GM08714 (cell line): ENCODE results near the gene DYRK1A.
A peak's percentile ranks its signal among the peaks of the same experiment; 100 is the strongest.

ENCODE experiments used
- H3K4me3 ChIP-seq: fragments of 200-500 bp; sonication (Bioruptor generic); 2 replicates; pipeline ENCODE4 v1.5.1; 2014; ENCODE audit warnings: mild to moderate bottlenecking, low read length, inconsistent platforms
- ZNF274 ChIP-seq: IDR thresholded peaks from 2 replicates; pipeline ENCODE4 v1.6.1; 2012; ENCODE audit warnings: mild to moderate bottlenecking, low read depth, low read length

Gene DYRK1A

DNA sequence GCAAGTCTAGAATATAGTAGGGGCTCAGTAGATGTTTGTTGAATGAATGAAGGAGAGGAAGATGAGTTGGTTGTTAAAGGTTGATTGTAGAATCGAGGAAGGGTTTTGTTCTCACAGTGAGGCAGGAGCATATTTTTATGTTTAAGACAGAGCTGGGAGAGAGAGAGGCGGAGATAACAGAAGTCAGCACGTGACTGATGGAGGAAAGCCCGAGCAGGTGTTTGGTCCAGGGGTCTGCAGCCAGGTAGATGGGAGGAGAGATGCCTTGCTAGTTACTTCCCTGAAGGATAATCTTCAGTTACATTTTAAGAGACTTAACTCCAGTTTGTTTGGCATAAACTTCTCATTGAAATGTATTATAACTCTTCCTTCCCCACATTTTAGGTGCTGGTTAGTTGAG, 86.8 kb downstream of the DYRK1A start:
- no peak overlapping the region for H3K4me3 ChIP-seq
- TF ChIP-seq ZNF274: no peak

DNA sequence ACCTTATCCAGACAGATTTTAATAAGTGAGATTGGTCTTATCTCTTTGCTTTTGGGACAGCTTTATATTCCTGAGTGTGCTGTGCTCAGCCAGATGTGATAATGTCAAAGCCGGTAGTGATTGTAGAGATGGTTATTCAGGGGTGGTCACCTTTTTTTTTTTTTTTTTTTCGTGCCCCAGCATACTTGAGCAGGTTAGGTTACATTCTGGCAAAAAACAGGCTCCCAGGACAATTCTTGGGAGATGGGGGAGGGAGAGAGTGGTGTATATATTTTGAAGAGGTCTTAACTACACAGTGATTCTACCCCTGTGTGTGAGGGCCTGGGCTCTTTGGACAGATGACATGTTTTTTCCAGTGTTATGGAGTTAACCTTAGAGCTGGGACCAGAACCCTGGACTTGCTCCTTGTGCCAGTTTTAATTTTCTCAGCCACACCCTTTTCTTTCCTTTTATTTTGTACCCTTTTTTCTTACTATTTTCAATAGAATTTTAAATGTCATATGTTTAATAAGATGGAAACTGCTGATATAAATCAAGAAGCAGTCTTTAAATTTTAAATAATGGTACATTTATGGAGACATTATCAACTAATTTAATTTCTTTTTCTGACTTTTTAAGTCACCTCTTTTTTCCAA, 88.4 kb downstream of the DYRK1A start:
- TF ChIP-seq ZNF274: no peak

DNA sequence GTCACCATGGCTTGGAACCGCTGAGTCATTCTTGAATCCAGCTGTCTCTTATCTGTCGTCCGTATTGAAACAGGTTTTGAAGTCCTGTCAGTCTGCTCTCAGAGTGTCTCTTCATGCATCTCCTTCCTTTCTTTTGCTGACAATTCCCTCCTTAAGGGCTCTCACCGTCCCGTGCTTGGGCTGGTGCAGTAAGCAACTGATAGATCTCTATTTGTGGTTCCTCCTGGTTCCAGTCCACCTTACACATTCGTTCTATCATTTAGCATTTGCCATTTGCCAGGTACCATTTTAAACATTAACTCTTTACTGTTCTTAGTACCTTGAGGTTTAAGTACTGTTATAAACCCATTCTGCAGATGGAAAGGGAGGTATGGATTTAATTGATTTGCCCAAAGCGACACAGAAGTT, 88.9 kb downstream of the DYRK1A start:
- no peak overlapping the region for H3K4me3 ChIP-seq
- no peak for TF ChIP-seq ZNF274

More for the DNA sequence above, 88.4 kb downstream of the DYRK1A start:
- no peak overlapping the region for H3K4me3 ChIP-seq

DNA sequence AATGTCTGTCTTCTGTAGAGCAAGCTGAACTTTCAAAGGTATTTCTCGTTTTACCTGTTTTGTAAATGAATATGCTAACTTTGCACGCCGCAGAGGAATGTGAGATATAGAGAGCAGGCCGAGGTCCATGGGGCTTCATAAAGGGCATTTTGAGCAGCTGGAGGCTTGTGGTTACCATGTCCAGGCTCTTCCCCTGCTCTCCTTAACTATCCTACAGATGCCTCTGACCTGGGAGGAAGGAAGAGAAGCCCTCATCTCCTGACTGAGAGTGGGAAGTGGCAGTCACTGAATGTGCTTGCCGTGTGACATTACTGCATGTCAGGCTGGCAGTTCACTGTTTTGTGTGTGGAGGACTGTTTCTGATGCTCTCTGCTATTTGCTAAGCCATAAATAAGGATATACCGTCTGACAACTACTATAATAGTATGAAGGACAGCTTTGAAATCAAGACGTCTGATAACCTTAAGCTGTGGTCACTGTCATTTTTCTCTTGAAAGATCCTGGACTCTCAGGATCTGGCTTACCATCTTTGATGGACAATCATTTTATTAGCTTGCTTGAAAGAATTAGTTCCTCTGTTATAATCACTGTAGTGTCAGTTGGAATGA, 92.2 kb downstream of the DYRK1A start:
- no peak for TF ChIP-seq ZNF274
- no peak overlapping the region for H3K4me3 ChIP-seq

DNA sequence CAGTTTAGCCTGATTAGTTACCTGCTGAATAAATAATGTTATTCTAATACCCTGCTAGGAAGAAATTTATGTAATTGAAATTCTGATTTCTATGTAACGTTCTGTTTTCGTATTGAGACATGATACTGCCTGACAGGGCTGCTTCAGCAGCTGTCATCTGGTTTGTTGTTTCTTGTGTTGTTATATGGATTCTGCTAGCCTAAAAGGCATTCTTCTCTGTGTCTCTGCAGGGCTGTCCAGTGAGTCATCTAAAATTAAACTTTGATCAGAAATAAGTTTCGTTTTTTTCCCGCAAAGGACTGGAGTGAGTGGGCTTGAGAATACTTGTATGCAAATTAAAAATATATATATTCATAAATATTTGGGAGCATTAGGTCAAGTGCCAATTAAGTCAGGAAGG, 93.0 kb downstream of the DYRK1A start:
- TF ChIP-seq ZNF274: no peak
- H3K4me3 ChIP-seq: no peak overlapping the region

DNA sequence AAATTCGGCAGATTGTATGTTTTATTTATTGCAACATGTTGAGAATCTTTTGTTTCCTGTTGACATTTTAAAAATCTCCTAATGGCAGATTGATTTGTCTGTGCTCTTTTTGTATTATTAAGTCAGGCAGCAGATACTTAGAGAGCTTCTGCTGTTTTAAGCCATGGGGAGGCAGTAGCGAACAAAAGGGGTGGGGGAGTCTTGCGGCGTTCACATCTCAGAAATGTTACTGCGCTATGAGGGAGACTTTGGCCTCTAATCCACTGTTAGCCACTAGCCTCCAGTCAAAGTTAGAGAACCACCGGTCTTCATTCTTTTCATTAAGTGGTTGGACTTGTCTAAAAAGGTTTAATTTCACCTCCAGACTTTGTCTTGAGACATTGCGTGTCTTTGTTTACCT, 93.6 kb downstream of the DYRK1A start:
- no peak for TF ChIP-seq ZNF274
- H3K4me3 ChIP-seq: no peak overlapping the region

DNA sequence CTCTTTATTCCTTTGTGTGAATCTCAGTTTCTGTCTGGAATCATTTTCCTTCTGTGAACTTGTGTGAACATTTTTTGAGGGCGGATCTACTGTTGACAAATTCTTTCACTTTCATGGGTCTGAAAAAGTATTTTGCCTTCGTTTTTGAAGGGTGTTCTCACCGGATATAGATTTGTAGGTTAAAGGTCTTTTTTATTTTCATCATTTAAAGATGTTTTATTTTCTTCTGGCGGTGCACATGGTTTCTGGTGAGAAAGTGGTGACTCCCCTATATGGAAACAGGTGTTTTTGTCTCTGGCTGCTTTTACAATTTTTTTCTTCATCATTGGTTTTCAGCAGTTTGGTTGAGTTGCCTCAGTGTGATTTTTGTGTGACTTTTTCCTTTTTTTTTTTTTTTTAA, 94.9 kb downstream of the DYRK1A start:
- no peak overlapping the region; the same call in 1 of the 2 replicates for H3K4me3 ChIP-seq
- TF ChIP-seq ZNF274: no peak

DNA sequence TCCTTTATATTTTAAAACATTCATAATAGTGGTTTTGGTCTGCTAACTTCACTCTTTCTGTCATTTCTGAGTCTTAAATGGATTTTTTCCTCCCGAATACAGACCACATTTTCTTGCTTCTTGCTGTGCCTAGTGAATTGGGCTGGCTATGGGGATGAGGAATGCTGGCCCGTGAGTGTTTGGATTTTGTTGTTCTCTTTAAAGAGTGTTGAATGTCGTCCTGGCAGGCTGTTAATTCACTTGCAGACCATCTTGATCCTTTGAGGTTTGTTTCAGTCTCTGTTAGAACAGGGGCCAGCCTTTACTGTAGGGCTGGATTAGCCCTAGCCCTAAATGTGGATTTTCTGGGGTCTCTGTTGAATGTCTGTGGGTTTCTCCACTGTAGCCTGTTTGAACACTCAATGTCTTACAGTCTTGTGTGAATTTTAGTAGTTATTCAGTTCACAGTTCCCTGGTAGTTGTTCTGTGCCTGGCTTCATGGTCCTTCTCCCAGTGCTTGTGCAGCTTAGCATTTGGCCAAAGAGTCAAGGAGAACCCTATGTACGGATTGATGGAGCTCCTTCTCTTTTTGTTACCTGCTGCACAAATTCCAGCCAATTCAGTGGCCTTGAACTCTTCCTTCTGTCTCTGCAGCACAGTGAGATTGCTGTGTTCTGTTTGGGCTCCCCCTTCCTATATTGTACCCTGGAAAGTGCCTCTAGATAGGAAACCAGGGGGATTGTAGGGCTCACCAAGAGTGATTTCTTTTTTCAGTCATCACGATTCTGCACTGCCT, 95.7 kb downstream of the DYRK1A start:
- no peak for TF ChIP-seq ZNF274
- peak overlapping the region; percentile 25; the same call in 1 of the 2 replicates for H3K4me3 ChIP-seq

DNA sequence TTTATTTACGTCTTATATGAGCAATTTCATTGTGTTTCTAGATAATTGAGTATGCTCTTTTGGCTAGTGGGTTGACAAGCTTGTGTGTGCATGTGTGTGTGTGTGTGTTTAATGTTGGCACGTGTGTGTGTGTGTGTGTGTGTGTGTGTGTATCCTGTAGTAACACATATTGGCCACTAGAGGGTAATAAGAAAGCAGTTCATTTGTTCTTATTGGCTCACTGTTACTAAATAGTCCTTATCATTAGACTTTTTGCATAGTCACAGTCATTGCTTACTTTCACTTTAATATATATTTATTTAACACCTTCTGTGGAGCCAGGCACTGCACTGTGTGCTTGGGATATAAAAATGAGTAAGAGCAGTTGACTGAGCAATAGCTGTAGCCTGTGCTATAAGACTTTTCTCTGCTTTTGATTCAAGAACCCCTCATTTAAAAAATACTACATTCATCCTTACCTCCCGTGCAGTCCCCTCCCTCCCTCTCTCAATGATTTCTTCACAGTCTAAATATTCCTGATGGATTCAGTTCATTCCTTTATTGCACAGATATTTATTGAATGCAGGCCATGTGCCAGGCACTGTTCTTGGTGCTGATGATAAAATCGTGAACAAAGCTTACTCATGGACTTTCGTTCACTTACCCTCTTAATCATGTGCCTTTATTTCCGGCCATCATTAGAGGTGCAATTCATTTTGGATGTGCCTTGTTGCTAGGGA, 96.7 kb downstream of the DYRK1A start:
- no peak overlapping the region for H3K4me3 ChIP-seq
- TF ChIP-seq ZNF274: no peak

DNA sequence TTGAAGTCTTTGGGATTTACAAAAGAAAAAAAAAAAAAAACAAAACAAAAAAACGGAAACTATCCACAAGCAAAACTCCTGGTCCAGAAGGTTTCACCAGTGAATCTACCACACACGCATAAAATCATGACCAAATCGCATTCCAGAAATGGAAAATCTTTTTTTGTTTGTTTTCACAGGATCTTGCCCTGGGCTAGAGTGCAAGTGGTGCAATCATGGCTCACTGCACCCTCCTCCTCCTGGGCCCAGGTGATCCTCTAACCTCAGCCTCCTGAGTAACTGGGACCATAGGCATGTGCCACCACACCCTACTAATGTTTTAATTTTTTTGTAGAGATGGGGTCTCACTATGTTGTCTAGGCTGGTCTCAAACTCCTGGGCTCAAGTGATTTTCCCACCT, 100.5 kb downstream of the DYRK1A start:
- no peak for TF ChIP-seq ZNF274
- H3K4me3 ChIP-seq: no peak overlapping the region

DNA sequence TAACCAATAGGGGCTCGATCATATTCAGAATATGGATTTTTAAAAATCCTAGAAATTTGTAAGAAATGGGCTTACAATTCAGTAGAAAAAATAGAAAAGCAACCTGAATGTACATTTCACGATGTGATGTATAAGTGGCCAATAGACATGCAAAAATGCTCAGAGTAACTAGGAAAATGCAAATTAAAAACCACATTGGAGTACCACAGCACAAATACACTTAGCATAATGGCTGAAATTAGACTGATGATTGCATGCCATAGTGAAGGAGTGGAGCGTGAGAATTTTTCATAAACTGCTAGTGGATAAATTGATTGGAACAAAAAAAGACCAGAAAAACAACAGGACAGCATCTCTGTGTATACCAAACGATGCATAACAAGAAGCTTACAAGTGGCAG, 102.3 kb downstream of the DYRK1A start:
- no peak for TF ChIP-seq ZNF274
- H3K4me3 ChIP-seq: no peak overlapping the region

DNA sequence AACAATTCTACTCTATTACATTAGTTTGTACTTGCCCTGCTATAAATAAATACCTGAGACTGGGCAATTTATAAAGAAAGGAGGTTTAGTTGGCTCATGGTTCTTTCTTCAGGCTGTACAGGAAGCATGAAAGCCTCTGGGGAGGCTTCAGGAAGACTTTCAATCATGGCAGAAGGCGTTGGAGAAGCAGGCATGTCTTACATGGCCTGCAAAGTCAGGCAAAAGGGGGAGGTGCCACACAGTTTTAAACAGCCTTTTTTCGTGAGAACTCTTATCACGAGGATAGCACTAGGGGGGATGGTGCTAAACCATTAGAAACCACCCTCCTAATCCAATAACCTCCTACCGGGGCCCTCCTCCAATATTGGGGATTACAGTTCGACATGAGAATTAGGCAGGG, 102.9 kb downstream of the DYRK1A start:
- no peak overlapping the region for H3K4me3 ChIP-seq

DNA sequence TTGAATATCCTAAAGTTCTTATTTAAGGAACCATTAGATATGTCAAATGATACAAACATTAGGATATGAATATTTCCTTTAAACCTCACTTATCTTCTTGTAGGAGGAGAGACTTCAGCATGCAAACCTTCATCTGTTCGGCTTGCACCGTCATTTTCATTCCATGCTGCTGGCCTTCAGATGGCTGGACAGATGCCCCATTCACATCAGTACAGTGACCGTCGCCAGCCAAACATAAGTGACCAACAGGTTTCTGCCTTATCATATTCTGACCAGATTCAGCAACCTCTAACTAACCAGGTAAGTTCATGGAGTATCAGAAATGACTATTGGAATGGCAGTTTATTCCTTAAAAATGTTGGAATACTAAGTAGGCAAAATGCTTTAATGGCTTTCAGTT, 106.0 kb downstream of the DYRK1A start:
- TF ChIP-seq ZNF274: no peak
- H3K4me3 ChIP-seq: no peak overlapping the region

More for the DNA sequence above, 102.9 kb downstream of the DYRK1A start:
- no peak for TF ChIP-seq ZNF274

DNA sequence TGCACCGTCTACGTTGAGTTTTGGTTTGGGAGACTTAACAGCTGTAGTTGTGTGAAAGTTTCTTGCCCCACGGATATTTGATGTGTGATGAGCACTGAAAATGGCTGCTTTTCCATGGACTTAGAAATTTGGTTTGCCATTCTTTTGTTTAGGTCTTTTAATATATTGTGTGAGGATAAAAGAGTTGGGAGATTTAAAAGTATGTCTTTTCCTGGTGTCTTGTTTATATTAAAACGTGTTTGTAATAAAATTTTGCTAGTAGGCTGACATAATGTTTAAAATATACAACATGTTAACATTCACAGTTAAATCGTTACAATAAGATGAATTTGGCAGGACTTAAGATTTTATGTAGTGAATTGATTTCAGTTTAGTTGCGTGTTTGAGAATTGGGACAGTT, 106.9 kb downstream of the DYRK1A start:
- TF ChIP-seq ZNF274: no peak
- H3K4me3 ChIP-seq: no peak overlapping the region
